Endothelial cell of hepatic sinusoid (primary cell): Measurements from ENCODE around the gene USP34.
"Not testable (repeated sequence)": the region's sequence is repeated elsewhere in the genome, so short reads cannot be mapped to it uniquely, and the experiment has no call there.

Experiments used
- in situ Hi-C: cut with HindIII; loops from 2 replicates; pipeline ENCODE4 v1.10.0; 2017; ENCODE audit warnings: low sequenced_read_pairs

The USP34 gene

DNA sequence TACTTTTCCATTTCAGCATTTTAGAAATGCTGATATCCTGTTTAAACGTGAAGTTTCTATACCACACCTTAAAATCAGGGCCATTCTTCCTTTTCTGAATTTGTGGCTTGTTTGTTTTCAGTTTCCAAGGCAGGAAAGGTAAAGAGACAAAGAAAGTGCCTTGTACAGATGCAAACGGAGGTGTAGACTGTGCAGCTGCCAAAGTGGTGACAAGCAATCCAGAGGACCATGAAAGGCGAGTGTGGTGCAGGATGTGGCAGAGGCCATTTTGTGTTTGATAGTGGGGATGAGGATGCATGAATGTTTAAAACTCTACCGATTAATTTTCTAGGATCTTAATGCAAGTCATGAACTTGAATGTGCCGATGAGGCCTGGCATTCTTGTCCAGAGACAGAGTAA is 308.2 kb downstream of the USP34 start:
- in situ Hi-C loops: no loop called here

DNA sequence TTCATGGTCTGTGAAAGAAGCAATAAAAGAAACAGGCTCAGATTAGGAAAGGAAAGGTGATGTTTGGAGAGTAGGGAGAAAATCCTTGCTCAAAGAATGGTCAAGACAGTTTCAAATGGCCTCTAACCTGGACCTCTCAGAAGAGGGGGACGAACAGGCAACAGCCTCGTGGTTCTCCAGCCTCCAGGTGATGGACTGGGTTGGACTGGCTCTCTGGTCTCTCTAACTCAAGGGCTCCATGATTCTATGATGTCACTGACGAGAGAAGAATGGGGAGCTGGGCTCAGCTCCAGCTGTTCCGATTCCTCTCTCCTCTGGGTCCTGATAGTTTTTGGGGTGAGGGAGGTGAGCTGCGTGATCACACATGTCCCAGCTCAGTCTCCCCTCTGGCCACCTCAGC is 309.0 kb downstream of the USP34 start, which contains the start of gene C2orf74:
Gene C2orf74 (plus strand): TSS at position 301 of the 400 bp plus-strand sequence. CDS start 327 bp downstream, outside the sequence.
- in situ Hi-C loops: no loop called here

DNA sequence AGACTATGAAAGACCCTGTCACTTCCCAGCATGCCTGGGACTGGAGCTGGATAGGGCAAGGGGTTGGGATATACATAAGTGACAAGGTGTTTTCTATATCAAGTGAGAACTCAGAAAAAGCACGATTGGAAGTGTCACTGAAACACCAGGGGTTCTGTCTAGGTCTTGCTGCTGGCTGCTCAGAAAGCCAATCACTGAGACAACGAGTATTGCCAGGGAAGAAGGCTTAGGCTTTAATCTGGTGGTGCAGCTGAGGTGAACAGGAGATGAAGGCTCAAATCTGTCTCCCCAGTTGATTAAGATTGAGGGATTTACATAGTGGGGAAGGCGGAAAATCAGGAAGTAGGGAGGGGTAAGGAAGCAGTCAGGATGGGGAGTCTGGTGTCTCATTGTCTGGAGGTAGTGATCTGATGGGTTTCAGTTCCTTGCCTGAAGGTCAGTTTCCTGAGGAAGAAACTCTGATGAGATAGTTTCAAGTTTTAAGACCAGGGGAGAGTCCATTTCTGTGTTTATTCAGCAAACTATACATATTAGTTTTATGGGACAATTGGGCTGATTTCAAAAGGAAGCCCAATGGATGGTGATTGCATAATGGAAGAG is 312.4 kb downstream of the USP34 start:
- in situ Hi-C loops: no loop called here

GRCh38 chr2:61157371-61158003 is 313.4 kb downstream of the USP34 start:
- in situ Hi-C loops: no loop called here

GRCh38 chr2:61151436-61151835 is 319.5 kb downstream of the USP34 start:
- in situ Hi-C loops: no loop called here

GRCh38 chr2:61149074-61149473 is 321.8 kb downstream of the USP34 start:
- in situ Hi-C loops: no loop called here

DNA sequence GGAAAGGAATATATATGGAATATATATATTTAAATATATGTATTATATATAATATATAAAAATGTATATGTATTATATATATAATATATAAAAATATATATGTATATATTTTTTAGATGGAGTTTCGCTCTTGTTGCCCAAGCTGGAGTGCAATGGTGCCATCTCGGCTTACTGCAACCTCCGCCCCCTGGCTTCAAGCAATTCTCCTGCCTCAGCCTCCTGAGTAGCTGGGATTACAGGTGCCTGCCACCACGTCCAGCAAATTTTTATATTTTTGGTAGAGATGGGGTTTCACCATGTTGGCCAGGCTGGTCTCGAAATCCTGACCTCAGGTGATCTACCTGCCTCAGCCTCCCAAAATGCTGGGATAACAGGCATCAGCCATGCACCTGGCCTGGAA is 322.8 kb downstream of the USP34 start:
- in situ Hi-C loops: not testable (repeated sequence)

DNA sequence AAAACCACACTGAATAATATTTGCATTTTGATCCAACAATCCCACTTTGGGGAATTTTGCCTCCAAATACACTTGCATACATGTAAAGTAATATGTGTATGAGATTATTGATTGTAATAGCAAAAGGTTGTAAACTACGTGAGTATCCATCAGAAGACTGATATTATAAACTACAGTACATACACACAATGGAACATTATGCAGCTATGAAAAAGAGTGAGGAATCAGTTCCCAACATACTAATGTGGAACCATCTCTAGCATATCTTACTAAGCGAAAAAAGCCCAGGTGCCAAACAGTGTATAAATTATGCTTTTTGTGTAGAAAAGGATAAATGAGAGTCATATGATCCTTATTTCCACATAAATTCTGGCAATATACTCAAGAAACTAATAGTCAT is 324.9 kb downstream of the USP34 start:
- in situ Hi-C loops: no loop called here

- in situ Hi-C loops: loop anchor here (5.0 kb wide), 1 partner anchor 93 kb away; no protein-coding TSS in a partner anchor
Observed at GRCh38 chr2:61144697-61145268, 326.1 kb downstream of the USP34 start.

GRCh38 chr2:61141151-61141550 is 329.7 kb downstream of the USP34 start:
- in situ Hi-C loops: loop anchor here (5.0 kb wide), 1 partner anchor 96 kb away; no protein-coding TSS in a partner anchor

DNA sequence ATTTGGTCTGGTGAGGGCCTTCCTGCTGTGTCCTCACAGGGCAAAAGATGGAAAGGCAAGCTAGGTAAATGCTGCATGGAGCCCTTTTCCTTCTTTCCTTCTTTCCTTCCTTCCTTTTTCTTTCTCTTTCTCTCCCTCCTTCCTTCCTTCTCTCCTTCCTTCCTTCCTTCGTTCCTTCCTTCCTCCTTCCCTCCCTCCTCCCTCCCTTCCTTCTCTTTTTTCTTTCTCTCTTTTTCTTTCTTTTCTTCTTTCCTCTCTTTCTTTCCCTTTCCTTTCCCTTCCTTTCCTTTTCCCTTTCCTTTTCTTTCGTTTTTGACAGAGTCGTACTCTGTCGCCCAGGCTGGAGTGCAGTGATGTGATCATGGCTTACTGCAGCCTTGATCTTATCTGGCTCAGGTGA is 332.0 kb downstream of the USP34 start:
- in situ Hi-C loops: no loop called here
